HK-2 (cell line): ENCODE data around the gene GRAMD1C.

Experiments
- DNase-seq: peaks from one replicate; pipeline ENCODE4 v3.0.0-alpha.2; 2018; ENCODE audit not compliant: unreplicated experiment

Gene GRAMD1C

DNA sequence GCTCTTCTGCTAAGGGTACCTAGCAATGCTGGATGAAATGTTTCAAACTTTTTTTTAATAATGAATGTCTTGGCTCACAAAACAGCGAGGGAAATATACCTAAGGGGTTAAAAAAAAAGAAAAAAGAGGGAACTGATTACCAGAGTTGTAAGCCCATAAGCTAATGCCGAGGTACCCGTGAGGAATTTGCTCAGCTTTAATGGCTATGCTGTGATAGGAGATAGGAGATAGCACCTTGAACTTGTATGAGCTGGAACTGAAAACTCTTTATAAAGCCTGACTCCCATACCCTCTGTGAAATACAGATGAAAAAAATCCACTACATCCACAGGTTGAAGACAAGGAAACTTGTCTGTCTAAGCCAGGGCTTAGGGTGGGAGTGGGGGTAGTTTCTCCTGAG is 13.9 kb downstream of the GRAMD1C start:
- no peak for DNase-seq

DNA sequence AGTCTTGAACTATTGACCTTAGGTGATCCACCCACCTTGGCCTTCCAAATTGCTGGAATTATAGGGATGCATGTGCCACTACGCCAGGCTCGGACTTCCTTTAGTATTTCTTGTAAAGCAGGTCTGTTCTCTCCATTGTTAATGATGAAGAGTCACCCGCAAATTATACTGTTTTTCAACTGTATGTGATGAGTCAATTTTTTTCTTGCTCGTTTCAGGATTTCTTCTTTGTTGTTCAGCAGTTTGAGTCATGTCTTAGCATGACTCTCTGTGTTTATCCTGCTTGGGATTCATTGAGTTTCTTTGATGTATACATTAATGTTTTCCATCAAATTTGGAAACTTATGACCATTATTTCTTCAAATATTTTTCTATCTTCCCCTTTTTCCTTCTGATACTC is 28.9 kb downstream of the GRAMD1C start:
- no peak for DNase-seq

DNA sequence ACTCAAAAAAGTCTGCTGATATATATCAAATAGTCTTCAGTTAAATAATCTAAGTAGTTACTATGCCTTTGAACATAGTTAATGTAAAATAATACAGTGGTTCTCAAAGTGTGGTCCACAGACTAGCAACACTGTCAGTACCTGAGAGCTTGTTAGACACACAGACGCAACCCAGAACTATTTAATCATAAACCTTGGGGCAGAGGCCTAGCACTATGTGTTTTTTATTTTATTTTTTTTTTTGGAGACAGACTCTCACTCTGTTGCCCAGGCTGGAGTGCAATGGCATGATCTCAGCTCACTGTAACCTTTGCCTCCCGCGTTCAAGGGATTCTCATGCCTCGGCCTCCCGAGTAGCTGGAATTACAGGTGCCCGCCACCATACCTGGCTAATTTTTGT is 34.7 kb downstream of the GRAMD1C start:
- no peak for DNase-seq

DNA sequence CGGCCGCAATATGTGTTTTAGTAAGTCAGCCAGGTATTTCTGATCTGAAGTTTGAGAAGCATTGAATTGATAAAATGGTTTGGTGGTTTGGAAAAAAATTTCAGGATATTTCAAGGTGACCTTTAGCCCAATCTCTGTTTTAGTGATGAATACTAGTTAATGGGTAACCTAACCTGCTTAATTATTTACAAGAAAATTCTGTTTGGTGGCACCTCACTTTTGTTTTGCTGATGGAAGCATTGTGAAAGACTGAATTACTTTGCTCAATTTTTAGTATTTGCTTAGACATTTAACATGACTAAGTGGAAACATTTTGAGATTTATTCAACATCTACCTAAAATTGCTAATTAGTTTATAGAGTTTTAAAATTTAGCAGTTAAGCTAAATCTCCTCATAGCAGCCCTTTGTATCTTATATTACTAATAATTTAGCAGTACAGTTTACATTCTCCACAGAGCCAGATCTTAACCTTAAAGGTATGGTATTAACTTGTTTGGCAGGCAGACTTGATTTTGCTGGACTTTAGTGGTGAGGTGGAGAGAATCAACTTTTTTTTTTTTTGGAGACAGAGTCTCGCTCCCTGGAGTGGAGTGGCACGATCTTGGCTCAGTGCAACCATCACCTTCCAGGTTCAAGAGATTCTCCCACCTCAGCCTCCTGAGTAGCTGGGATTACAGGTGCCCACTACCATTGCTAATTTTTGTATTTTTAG is 35.4 kb downstream of the GRAMD1C start:
- DNase-seq, result no peak

DNA sequence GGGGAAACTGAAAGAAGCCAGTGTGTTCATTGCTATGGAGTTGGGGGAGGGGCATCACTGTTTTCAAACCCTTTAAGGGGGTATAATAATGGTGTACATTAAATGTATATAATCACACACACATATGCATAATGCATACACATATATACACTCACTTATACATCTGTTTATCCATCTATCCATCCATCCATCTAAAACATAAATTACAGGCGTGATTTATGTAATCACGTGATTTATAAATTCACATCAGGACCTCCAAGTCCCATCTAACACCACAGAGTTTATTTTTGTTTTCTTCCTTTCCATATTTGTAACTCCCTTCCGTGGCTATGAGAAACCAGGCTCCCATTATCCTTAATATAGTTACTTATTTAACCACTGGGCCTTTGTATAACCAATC is 39.8 kb downstream of the GRAMD1C start:
- no peak for DNase-seq

DNA sequence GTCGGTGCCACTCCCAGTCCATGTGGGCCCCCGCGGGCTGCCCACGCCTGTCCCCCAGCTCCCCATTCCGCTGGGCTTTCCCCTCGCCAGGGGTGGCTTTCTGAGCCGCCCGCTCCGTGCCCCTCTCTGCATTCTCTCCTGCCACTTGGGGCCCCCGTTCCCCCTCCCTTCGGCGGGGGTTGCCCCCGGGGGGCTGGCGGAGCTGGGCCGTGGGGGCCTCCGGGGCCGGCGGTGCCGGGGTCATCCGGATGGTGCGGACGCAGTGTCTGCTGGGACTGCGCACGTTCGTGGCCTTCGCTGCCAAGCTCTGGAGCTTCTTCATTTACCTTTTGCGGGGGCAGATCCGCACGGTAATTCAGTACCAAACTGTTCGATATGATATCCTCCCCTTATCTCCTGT is 46.5 kb downstream of the GRAMD1C start:
- no peak for DNase-seq

GRCh38 chr3:113890256-113890900 is 51.8 kb downstream of the GRAMD1C start:
- DNase-seq, result no peak

- DNase-seq, result no peak
Measured at GRCh38 chr3:113894927-113895326, 56.3 kb downstream of the GRAMD1C start.

GRCh38 chr3:113895964-113896363 is 57.4 kb downstream of the GRAMD1C start:
- no peak for DNase-seq

DNA sequence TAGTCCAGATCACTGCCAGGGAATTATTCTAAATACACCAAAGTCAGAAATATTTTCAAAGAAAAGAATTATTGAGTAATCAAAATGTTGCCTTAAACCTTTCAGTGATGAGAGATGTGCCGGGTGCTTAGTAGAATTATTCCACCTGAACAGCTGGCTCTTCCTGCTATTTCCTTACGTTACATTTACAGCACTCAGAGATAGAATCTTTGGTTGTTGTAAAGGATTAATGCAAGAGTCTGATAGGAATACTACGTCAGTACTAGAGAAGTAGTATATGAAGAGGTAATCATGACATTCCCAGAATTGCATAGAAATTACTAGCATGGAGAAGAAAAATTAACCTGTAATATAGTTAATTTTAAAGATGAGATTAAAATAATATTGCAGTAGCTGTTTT is 58.3 kb downstream of the GRAMD1C start:
- no peak for DNase-seq

- DNase-seq, result no peak
Measured at GRCh38 chr3:113897373-113897777, 58.8 kb downstream of the GRAMD1C start.

GRCh38 chr3:113898892-113899291 is 60.3 kb downstream of the GRAMD1C start:
- no peak for DNase-seq

DNA sequence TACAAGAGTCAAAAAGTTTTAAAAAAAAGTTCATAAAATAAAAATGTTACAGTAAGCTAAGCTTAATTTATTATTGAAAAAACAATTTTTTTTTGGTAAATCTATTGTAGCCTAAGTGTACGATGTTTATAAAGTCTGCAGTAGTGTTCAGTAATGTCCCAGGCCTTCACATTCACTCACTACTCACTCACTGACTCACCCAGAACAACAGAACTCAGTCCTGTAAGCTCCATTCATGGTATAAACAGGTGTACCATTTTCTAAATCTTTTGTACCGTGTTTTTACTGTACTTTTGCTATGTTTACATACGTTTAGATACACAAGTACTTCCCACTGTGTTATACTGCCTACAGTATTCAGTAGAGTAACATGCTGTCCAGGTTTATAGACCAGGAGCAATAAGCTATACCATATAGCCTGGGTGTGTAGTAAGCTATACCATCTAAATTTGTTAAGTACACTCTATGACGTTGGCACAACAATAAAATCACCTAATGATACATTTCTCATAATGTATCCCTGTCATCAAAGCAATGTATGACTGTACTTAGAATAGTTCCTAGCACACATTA is 68.1 kb downstream of the GRAMD1C start:
- no peak for DNase-seq

- DNase-seq, result no peak
Measured at GRCh38 chr3:113908133-113908532, 69.5 kb downstream of the GRAMD1C start.

- DNase-seq, result no peak
Measured at GRCh38 chr3:113910966-113911365, 72.4 kb downstream of the GRAMD1C start.

DNA sequence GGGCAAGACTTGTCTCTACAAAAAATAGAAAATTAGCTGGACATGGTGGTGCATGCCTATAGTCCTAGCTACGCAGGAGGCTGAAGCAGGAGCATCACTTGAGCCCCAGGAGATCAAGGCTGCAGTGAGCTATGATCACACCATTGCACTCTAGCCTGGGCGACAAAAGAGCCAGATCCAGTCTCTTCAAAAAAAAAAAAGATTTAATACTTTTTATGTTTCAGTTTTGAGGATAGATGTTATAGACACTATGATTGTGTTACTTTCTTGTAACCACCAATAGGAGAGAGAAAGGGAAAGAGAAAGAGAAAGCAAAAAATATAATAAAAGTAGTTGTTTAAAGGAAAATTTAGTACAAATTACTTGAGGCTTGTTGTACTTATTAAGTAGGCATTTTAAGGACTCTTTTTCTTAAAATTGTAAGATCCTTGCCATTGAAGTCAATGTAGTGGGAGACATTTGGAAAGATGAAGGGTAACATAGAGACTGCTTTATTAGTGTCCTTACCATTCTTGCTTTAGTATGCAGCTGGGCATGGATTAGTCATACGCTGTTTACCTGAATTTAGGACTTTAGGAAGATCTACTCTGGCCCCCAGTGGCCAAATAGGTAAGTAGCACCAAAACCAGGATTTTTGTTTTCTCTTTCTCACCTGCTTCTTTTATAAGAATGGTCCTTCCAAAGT is 74.1 kb downstream of the GRAMD1C start:
- peak; percentile 7 for DNase-seq

DNA sequence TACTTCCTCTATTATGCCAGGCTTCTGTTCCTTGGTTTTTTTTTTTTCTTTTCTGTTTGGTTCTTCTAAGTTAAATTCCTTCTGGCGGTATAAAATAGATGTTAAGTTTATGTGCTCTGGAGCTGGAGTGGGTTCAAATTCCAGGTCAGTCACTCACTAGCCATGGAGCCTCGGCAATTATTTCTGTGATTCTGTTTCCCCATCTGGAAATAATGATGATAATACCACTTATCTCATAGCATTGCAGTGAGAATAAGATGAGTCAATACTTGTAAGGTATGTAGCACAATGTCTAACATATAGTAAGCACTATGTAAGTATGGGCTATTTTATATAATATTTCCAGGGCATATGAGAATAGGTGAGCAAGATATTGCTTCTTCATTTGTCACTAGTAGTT is 76.1 kb downstream of the GRAMD1C start:
- no peak for DNase-seq

DNA sequence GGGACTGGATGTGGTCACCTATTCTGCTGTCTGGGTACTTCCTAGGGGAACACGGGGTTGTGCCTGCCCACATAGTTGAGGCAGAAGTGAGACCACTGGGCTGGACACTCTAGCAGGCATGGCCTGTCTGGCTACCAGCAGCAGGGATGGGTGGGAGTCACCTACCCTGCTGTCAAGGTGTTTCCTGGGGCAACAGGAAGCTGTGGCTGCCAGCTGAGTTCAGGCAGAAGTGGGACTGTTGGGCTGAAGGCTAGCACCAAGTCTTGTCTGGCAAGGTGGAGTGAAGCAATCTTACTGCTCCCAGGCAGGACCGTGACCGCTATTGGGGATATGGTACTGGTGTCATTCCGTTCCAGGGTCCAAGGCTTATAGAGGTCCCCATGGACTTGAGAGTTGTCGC is 89.0 kb downstream of the GRAMD1C start:
- no peak for DNase-seq

GRCh38 chr3:113946831-113947230 is 108.2 kb downstream of the GRAMD1C start:
- DNase-seq, result no peak

DNA sequence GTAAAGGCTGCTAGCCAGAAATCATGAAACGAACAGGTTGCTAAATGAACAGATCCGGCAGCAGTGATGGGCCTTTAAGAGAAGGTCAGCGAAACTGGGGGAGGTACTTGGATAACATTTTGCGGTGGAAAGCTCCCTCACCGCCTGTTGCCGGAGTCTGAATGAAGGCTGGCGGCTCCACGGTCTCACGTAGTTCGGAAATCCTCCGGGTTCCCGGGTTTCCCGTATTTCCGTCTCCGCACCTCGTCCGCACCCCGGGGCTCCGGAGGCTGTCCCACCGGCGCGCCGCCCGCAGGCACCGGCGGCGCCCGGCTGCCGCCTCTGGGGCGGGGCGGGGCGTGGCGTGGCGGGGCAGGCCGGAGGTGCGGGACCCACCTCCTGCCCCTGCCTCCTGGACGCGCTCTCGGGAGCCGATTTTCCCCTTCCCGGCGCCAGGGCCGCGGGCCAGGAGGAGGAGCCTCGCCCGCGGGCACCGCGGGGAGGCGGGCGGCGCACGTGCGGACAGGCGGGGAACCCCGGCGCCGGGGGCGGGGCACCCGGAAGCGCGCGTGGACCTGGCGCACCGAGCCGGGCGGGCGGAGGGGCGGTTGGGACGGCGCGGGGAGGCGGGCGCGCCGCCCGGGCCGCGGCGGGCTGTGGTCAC is 108.9 kb downstream of the GRAMD1C start, which contains the start of gene ZDHHC23:
Gene ZDHHC23, plus strand, starts transcription at position 642 of the 643 bp plus-strand sequence. CDS start 790 bp downstream, outside the sequence.
- peak; percentile 86 for DNase-seq

GRCh38 chr3:113948015-113948917 is 109.7 kb downstream of the GRAMD1C start:
- peak; percentile 48 for DNase-seq
